GM12875 (cell line): ENCODE measurements around the gene CRYL1.

Experiments used
- H3K4me3 ChIP-seq: one replicate; pipeline ENCODE4 v1.5.1; 2011; ENCODE audit warnings: low read depth, low read length, control low read depth
- CTCF ChIP-seq: IDR thresholded peaks from 2 replicates; pipeline ENCODE4 v1.5.1; 2011; ENCODE audit warnings: low read depth, mild to moderate bottlenecking, control low read depth, inconsistent platforms, low read length, moderate library complexity, borderline replicate concordance; ENCODE audit not compliant: insufficient read depth

Gene CRYL1

GRCh38 chr13:20466371-20466770 is 59.3 kb downstream of the CRYL1 start:
- no peak for TF ChIP-seq CTCF
- no peak overlapping the region for H3K4me3 ChIP-seq

DNA sequence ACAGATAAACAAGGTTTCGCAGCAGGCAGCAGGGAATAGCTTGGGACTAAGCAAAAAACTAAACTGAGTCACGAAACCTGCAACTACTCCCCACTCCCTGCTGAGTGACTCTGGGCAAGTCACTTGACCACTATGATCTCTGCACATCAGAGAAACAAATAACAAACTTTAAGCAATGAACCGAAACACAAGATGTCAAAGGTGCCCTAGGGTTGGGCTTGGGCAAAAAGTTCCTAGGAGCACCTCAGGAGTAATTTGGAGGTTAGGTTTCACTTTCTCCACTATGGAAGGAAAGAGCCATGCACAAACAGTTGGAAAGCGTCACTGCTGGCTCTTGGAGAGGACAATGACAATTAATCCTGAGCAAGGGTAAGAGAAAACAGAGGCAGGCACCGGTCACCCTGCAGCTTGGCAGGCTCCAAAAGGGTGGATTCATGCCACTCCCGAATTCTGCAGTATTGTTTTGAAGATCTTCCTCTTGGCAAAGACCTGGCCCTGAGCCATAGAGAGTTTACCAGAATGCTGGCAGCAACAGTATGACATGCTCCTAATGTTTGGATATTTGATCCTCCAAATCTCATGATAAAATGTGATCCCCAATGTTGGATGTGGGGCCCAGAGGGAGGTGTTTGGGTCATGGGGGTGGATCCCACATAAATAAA is 60.3 kb downstream of the CRYL1 start:
- no peak overlapping the region for H3K4me3 ChIP-seq
- no peak for TF ChIP-seq CTCF

DNA sequence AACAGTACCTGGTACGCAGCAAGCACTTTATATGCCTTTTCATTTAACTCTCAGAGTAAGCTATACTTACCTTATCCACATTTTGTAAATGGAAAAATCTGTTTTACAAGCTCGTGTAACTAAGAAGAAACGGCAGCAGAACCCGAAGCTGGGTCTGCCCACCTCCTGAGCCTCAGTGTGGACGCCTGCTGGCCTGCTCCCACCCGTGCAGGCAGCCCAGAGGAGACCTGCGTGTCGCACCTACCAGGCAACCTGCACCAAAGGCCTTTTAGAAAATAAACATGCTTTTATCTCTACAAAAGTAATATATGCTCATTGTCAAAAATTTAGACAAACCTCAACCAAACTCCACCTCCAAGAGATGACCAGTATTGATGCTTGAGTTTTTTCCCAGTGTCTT is 62.7 kb downstream of the CRYL1 start:
- no peak for TF ChIP-seq CTCF
- H3K4me3 ChIP-seq, result no peak overlapping the region

DNA sequence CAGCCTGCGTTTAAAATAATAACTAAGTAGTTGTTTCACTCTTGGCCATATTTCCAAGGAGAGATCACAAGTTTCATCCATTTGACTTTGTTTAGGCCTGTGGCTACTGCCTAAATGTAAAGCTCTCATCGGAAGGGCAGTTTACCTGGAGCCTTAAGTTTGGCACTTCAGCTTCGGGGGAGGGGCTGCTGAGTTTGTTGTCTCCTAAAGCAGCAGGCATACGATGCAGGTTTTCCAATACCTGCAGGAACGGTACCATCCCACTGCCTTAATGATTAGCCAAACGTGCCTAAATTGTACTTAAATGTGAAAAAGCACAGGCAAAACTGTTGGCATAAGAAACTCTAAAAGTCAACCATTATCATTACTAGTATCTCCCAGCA is 63.1 kb downstream of the CRYL1 start:
- TF ChIP-seq CTCF, result no peak
- H3K4me3 ChIP-seq, result no peak overlapping the region

- H3K4me3 ChIP-seq, result no peak overlapping the region
- no peak for TF ChIP-seq CTCF
These were observed 63.7 kb downstream of the CRYL1 start for GRCh38 chr13:20461860-20462532.

- TF ChIP-seq CTCF, result no peak
- no peak overlapping the region for H3K4me3 ChIP-seq
These were observed 64.2 kb downstream of the CRYL1 start for GRCh38 chr13:20461481-20461859.

- no peak overlapping the region for H3K4me3 ChIP-seq
- no peak for TF ChIP-seq CTCF
These were observed 64.9 kb downstream of the CRYL1 start for GRCh38 chr13:20460761-20461160.
